Measurements from ENCODE around the gene LCN12.

Gene LCN12
- 0.61 to 0.97 reads per million in 2 donors for total RNA-seq

- no peak for DNase-seq
Observed at GRCh38 chr9:136951541-136952320, at the start of gene LCN12. Gene LCN12 (plus strand): TSS chr9:136952273. CDS start chr9:136952328, 55 bp downstream.

- no peak for DNase-seq
Observed at GRCh38 chr9:136903041-136903554, 49.0 kb upstream of the LCN12 start.

DNA sequence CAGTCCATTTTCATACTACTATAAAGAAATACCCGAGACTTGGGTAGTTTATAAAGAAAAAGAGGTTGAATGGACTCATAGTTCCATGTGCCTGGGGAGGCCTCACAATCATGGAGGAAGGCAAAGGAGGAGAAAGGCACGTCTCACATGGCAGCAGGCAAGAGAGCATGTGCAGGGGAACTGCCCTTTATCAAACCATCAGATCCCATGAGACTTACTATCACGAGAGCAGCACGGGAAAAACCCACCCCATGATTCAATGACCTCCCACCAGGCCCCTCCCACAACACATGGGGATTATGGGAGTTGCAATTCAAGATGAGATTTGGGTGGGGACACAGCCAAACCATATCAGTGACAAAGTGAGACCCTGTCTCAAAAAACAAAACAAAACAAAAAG lies 45.8 kb upstream of the LCN12 start:
- DNase-seq, result no peak

DNA sequence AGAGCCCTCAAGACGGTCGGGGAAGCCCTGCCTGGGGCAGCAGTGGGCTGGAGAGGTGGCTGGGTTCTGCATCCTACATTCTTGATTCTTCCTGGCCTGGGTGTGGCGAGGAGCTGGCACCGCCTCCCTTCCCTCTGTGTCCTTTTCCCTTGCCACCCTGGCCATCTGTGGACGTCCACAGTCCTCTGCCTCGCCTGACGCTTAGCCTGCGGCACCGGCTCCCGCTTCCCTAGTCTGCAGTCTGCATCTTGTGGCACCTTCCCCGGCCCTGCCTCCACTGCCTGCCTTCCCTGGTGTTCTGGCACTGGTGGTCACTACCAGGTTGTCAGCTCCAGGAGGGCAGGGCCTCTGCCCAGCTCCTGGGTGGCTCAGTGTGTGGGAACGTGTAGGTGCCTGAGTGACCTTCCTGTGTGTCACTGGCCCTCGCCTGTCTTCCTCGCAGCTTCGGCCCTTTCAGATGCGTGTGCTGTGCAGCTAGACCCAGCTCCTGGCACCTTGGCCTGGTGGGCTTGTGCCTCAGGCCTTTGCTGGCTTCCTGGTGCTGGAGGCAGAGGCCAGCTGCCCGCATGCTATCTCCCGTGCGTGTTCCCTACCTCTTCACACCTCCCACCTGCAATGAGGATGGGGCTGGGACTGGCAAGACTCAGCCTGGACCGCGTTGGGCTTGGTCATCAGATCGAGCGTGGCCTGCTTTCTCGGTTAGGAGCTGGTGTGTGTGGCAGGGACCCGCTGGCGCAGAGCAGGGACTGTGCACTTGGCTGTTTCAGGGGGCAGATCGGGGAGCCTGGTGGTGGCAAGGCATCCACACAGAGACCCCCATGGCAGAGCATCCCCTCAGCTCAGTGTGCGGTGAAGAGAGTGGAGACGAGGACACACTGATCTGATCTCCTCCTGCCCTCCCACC lies 44.8 kb upstream of the LCN12 start:
- DNase-seq, result no peak

DNA sequence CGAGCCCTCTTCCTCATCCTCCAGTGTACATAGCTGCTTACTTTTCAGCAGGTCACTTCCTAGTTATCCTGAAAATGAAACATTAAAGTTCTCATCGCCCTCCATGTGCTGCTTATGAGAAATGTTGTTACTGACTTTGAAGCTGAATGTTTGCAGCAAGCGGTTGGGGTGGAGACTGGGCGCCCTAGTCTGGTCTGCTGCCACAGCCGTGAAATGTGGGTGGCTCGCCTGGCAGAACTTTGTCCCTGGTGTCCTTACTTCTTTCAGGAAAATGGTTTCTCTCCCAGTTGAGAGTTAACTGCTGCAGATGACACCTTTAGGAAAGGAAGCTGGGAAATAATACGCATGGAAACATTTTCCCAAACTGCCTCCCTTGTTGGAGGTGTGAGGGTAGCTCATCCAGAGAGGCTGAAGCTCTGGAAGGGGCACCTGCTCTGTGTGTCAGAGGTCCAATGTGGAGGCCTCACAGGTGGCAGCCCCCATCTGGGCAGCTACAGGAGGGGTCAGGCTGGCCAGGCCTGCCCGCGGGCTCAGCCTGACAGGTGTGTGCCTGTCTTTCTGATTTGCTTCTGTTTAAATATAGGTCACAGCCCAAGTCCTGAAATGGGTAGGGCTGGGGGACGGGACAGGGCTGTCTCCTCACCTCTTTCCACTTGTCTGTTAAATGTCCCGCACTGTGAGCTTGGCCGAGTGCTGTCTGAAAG lies 41.7 kb upstream of the LCN12 start:
- no peak for DNase-seq

- DNase-seq, result no peak
Observed at GRCh38 chr9:136910901-136911245, 41.2 kb upstream of the LCN12 start.

GRCh38 chr9:136913701-136914438 lies 38.2 kb upstream of the LCN12 start:
- no peak for DNase-seq

- no peak for DNase-seq
Observed at GRCh38 chr9:136915632-136916329, 36.3 kb upstream of the LCN12 start.

DNA sequence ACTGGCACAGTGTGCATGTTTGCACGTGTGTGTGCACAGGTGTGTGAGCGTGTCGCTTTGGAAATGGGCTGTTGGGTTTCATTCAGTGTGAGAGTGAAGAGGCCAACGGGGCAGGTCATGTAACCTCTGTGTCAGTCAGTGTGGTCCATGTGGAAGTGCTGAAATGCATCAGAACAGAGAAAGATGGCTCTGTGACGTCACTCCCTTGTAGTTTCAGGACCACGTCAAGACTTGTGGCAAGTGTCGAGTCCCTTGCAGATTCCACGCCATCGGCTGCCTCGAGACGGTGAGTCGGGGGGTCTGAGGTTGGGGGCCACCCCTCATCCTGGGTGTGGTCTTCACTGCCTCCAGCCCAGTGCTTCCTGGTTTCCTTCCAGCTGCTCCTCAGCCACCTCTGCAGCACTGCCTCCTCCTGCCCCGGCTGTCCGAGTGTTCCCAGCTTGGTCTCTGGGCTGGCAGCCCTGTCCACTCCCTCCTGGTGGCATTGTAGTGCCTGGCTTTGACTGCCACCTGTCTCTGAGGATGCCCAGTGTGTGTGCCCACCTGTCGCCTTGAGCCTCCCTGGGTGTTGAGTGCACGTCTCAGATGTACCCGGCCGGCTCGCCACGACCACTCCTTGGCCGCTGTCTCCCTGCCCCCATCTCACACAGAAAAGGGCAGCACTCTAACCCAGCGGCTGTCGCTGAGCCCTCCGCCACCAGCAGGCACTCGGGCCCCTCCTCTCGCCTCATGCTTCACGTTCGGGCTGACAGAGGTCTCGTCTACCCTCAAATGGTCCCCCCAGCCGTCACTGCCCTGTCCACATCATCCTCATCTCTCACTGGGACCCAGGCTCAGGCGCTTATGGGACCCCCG lies 35.5 kb upstream of the LCN12 start:
- DNase-seq, result no peak

DNA sequence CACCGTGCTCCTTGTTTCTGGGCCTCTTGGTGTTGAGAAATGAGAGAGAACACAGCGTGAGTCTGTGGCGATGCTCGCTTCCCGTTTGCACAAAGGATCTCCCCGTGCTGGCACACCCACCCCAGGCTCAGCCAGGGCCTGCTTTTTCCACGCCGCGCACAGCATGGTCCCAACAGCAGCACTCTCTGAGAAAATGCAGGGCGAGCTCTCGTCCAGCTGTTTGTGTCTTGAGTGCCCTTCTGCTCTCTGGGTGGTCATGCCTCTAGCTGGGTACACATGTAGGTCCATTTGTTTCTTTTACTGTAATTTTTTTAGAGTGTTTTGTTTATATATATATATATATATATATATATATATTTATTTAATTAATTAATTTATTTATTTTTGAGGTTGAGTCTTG lies 34.2 kb upstream of the LCN12 start:
- no peak for DNase-seq

GRCh38 chr9:136920069-136920468 lies 32.0 kb upstream of the LCN12 start:
- no peak for DNase-seq

- no peak for DNase-seq
Observed at GRCh38 chr9:136920734-136921231, 31.3 kb upstream of the LCN12 start.

DNA sequence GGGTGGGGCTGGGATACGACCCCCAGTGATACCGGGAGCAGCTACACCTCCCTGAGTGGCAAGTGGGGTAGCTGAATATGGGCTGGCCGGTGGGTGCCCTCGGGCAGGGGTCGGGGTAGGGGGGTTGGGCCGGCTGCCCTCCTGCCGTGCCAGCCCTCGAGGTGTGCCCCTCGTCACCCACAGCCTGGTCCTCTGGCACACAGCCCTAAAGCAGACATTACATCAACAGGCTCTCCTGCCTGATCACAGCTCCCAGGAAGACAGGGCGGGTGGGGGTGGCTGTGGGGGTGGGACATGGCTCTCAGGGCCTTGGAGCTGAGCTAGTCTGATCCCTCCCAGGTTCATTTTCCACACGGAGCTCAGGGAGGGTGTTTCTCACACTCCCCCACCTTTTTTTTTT lies 30.8 kb upstream of the LCN12 start:
- DNase-seq, result no peak

DNA sequence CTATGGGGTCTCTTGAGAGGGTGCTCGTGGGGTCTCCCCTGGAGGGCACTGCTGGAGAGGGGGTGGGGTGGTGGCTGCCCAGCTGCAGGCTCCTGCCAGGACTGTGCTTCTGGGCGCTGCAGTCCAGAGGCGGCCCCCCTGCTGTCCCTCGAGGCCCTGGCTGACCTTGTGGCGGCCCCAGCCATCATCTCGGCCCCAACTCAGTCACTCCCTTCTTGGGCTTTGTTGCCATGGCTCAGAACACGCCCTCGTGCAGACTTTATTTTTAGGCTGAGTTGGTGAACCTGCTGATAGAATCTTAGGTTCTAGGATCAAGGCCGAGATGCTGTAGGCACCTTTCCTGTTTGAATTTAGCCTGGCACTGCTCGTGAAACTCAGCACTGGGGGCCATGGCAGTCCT lies 30.4 kb upstream of the LCN12 start:
- DNase-seq, result no peak

DNA sequence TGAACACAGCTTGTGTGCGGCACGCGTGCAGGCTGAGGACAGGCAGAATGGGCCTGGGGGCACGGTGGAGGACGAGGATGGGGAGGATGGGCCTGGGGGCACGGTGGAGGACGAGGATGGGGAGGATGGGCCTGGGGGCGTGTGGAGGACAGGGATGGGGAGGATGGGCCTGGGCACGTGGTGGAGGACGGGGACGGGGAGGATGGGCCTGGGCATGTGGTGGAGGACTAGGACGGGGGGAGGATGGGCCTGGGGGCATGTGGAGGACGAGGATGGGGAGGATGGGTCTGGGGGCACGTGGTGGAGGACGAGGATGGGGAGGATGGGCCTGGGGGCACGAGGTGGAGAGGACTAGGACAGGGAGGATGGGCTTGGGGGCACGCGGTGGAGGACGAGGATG lies 29.5 kb upstream of the LCN12 start:
- DNase-seq, result no peak

DNA sequence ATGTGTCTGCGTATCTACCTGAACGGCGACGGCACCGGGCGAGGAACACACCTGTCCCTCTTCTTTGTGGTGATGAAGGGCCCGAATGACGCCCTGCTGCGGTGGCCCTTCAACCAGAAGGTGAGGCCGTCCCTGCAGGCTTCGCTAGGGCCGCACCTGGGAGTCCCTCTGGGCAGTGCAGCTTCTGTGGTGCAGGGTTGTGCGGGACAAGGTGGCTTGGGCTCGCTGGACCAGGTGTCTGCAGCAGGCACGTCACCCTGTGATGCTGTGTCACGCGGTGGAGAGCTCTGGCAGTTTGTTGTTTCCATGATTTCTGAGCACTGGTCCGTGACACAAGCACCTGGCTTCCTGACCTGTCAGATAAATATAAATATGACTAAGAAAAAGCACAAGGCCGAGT lies 28.2 kb upstream of the LCN12 start:
- no peak for DNase-seq

- no peak for DNase-seq
Observed at GRCh38 chr9:136925414-136926153, 26.5 kb upstream of the LCN12 start.

DNA sequence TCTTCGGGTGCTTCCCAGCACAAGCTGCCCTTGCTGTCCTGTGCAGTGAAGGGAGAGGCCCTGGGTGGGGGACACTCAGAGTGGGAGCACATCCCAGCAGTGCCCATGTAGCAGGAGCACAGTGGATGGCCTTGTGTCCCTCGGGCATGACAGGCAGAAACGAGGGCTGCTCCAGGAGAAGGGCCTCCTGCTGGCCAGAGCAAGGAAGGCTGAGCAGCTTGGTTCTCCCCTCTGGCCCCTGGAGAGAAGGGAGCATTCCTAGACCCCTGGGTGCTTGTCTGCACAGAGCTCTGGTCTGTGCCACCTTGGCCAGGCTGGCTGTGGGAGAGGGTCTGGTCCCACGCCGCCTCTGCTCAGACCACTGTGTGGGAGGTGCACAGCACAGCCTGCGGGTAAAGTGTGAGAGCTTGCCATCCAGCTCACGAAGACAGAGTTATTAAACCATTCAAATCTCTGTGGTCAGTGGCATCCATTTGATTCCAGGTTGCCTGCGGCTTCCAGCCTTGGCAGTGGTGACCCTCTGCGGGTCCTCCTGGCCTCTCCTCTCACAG lies 25.8 kb upstream of the LCN12 start:
- DNase-seq, result no peak

- no peak for DNase-seq
Observed at GRCh38 chr9:136926749-136927148, 25.3 kb upstream of the LCN12 start.

Measured in activated gamma-delta T cell (primary cell).